Prostate gland (tissue), 2 donors: ENCODE data around the gene SEMA3E. TPM values are rescaled to one million over a fixed set of nuclear protein-coding genes. Genes with fewer than 3 reads are reported as not detected.
"Not testable (repeated sequence)": the region's sequence is repeated elsewhere in the genome, so short reads cannot be mapped to it uniquely, and the experiment has no call there.

Source experiments
- DNase-seq: peaks from one replicate; pipeline ENCODE4 v3.0.0-alpha.2; 2019; ENCODE audit warnings: low spot score
- H3K27ac ChIP-seq, 2 donors: fragments of 200-600 bp; sonication (generic); 2 replicates each; pipeline ENCODE4 v1.5.1; 2017 to 2019
- H3K27me3 ChIP-seq: fragments of 200-600 bp; sonication (generic); replicated peaks from 2 replicates; pipeline ENCODE4 v1.5.1; 2019; ENCODE audit not compliant: insufficient read depth
- H3K36me3 ChIP-seq, 2 donors: fragments of 200-600 bp; sonication (generic); 1 replicate in 1 of 2; 2 replicates in 1 of 2; pipeline versions ENCODE4 v1.5.1 to v1.8.1; 2017 to 2019
- H3K4me1 ChIP-seq: fragments of 200-600 bp; sonication (generic); replicated peaks from 2 replicates; pipeline ENCODE4 v1.5.1; 2019
- H3K4me3 ChIP-seq, 2 donors: fragments of 200-600 bp; sonication (generic); 2 replicates each; pipeline ENCODE4 v1.5.1; 2017 to 2019
- H3K9me3 ChIP-seq: fragments of 200-600 bp; sonication (generic); 2 replicates; pipeline ENCODE4 v1.5.1; 2017
- CTCF ChIP-seq, 4 experiments: fragments of 200-600 bp in 2 of 4; fragments of 450-650 bp in 2 of 4; sonication (generic) in 2 of 4; IDR thresholded peaks; 1 replicate in 3 of 4; 2 replicates in 1 of 4; pipeline ENCODE4 v1.5.1; 2016 to 2019; ENCODE audit warnings: antibody characterized with exemption in 4 of 4, mild to moderate bottlenecking in 2 of 4, moderate library complexity in 2 of 4
- POLR2A ChIP-seq: fragments of 450-650 bp; IDR thresholded peaks from one replicate; pipeline ENCODE4 v1.6.1; 2016; ENCODE audit warnings: antibody characterized with exemption, mild to moderate bottlenecking
- POLR2AphosphoS5 ChIP-seq: sonication (generic); formaldehyde crosslinking; IDR thresholded peaks from one replicate; pipeline ENCODE4 v1.6.1; 2017; ENCODE audit warnings: antibody characterized with exemption
- WGBS: methylation state at CpG from one replicate; pipeline ENCODE4 v1.1.5; 2018; 5-methylcytosine and 5-hydroxymethylcytosine counted together
- intact Hi-C: fragments of 100-400 bp; cut with DNase I; formaldehyde crosslinking; loops from one replicate; pipeline ENCODE4 v1.14.2; 2022
- total RNA-seq, 2 donors: library from RNA; depleted of rRNA; stranded (reverse); fragments of >200 nt; gene quantifications; one replicate each; pipeline ENCODE4 v1.1.0, GENCODE V29; 2016

Gene SEMA3E
- total RNA-seq, 2 donors from 2014 or later, result 2.6 to 4.8 TPM

- WGBS, result 86% methylated on average over 4 of the region's 4 CpGs
- H3K4me3 ChIP-seq, result no peak overlapping the region
- no peaks in the 10 kb centered on the region for H3K9me3 ChIP-seq
- intact Hi-C loops, result no loop called here
- no peak overlapping the region for H3K27ac ChIP-seq
- H3K27me3 ChIP-seq, result no peaks in the 10 kb centered on the region
- no peak for TF ChIP-seq CTCF (IDR thresholded peaks at IDR 0.05)
- no peak for TF ChIP-seq POLR2AphosphoS5
- no peak for TF ChIP-seq POLR2A
- DNase-seq, result no peak
- H3K4me1 ChIP-seq, result no peaks in the 10 kb centered on the region
- no peaks in the 10 kb centered on the region for H3K36me3 ChIP-seq
These were observed 32.4 kb upstream of the SEMA3E start for GRCh38 chr7:83681200-83681778.

- Histone ChIP-seq H3K27ac (no peak overlapping the region), H3K4me3 (no peak overlapping the region), H3K9me3 (no peaks in the 10 kb centered on the region), H3K4me1 (no peaks in the 10 kb centered on the region), H3K36me3 (no peaks in the 10 kb centered on the region), H3K27me3 (no peaks in the 10 kb centered on the region)
- 60% methylated on average over 4 of the region's 4 CpGs for WGBS
- intact Hi-C loops, result no loop called here
- TF ChIP-seq POLR2AphosphoS5 (no peak), CTCF (IDR thresholded peaks at IDR 0.05) (no peak), POLR2A (no peak)
- no peak for DNase-seq
These were observed 28.4 kb upstream of the SEMA3E start for GRCh38 chr7:83677180-83677866.

- H3K9me3 ChIP-seq, H3K27ac ChIP-seq, H3K36me3 ChIP-seq, H3K4me1 ChIP-seq, H3K4me3 ChIP-seq, DNase-seq, intact Hi-C loops, H3K27me3 ChIP-seq: not testable (repeated sequence)
- WGBS, result 99% methylated on average over 14 of the region's 28 CpGs
These were observed 24.4 kb upstream of the SEMA3E start for GRCh38 chr7:83673291-83673690.

- Histone ChIP-seq H3K4me1 (no peaks in the 10 kb centered on the region), H3K36me3 (no peaks in the 10 kb centered on the region), H3K27ac (no peak overlapping the region), H3K9me3 (no peaks in the 10 kb centered on the region), H3K27me3 (no peaks in the 10 kb centered on the region), H3K4me3 (no peak overlapping the region)
- 92% methylated on average over 2 of the region's 2 CpGs for WGBS
- no peak for TF ChIP-seq POLR2AphosphoS5
- no peak for TF ChIP-seq POLR2A
- TF ChIP-seq CTCF (IDR thresholded peaks at IDR 0.05), result no peak
- DNase-seq, result no peak
- intact Hi-C loops, result no loop called here
These were observed 23.2 kb upstream of the SEMA3E start for GRCh38 chr7:83672157-83672556.

- TF ChIP-seq POLR2A (no peak), CTCF (IDR thresholded peaks at IDR 0.05) (no peak), POLR2AphosphoS5 (no peak)
- H3K27me3 ChIP-seq, result no peaks in the 10 kb centered on the region
- H3K27ac ChIP-seq, result no peak overlapping the region
- no peaks in the 10 kb centered on the region for H3K4me1 ChIP-seq
- intact Hi-C loops, result no loop called here
- H3K9me3 ChIP-seq, result no peaks in the 10 kb centered on the region
- no peak for DNase-seq
- H3K4me3 ChIP-seq, result no peak overlapping the region
- H3K36me3 ChIP-seq, result no peaks in the 10 kb centered on the region
- 99% methylated on average over 4 of the region's 4 CpGs for WGBS
These were observed 14.2 kb upstream of the SEMA3E start for GRCh38 chr7:83663131-83663530.
